GM12878 (cell line): ENCODE results near the gene ACOT7.

ENCODE experiments used
- BCL11A ChIP-seq: IDR thresholded peaks from 2 replicates; pipeline ENCODE4 v1.6.1; 2011; ENCODE audit warnings: low read depth, low read length
- CTCF ChIP-seq, 3 experiments: IDR thresholded peaks in 2 of 3; conservative IDR thresholded peaks in 1 of 3; 2 replicates each; pipeline ENCODE4 v1.5.1; 2011; ENCODE audit warnings: low read depth in 3 of 3, low read length in 3 of 3, mild to moderate bottlenecking in 3 of 3, control low read depth in 2 of 3, moderate library complexity in 2 of 3, inconsistent platforms in 1 of 3, mixed read lengths in 1 of 3; ENCODE audit not compliant: control insufficient read depth in 2 of 3, insufficient read depth in 1 of 3; ENCODE audit errors: extremely low read depth in 1 of 3
- GABPA ChIP-seq: IDR thresholded peaks from 2 replicates; pipeline ENCODE4 v1.6.1; 2014; ENCODE audit warnings: antibody characterized with exemption, low read depth, mild to moderate bottlenecking, inconsistent platforms
- NR2C2 ChIP-seq: IDR thresholded peaks from 2 replicates; pipeline ENCODE4 v1.6.1; 2011; ENCODE audit warnings: borderline replicate concordance, low read depth; ENCODE audit not compliant: control insufficient read depth, insufficient read length
- POLR2A ChIP-seq: IDR thresholded peaks from 2 replicates; pipeline ENCODE4 v1.6.1; 2011; ENCODE audit warnings: low read depth, mild to moderate bottlenecking, low read length
- RAD21 ChIP-seq: IDR thresholded peaks from 2 replicates; pipeline ENCODE4 v1.6.1; 2011; ENCODE audit warnings: mild to moderate bottlenecking, low read depth, low read length, moderate library complexity; ENCODE audit not compliant: insufficient read depth
- SUPT20H ChIP-seq: IDR thresholded peaks from 2 replicates; pipeline ENCODE4 v1.6.1; 2011; ENCODE audit warnings: low read depth, mild to moderate bottlenecking, low read length, moderate library complexity, borderline replicate concordance; ENCODE audit not compliant: control insufficient read depth
- ZBED1 ChIP-seq: IDR thresholded peaks from 2 replicates; pipeline ENCODE4 v1.6.1; 2016; ENCODE audit warnings: borderline replicate concordance
- ZNF622 ChIP-seq: fragments of 450-650 bp; IDR thresholded peaks from 2 replicates; pipeline ENCODE4 v1.6.1; 2017; ENCODE audit warnings: mild to moderate bottlenecking, inconsistent platforms
- TF ChIP-seq, protein P1 (sequence below): IDR thresholded peaks from 2 replicates; pipeline ENCODE4 v1.6.1; 2012; ENCODE audit warnings: mild to moderate bottlenecking, low read depth, low read length
- TF ChIP-seq, protein P2 (sequence below): IDR thresholded peaks from 2 replicates; pipeline ENCODE4 v1.6.1; 2011; ENCODE audit warnings: low read depth, low read length, improper control_type of control experiment, borderline replicate concordance

GRCh38 chr1:6330410-6330911 is 63.1 kb downstream of the ACOT7 start:
- TF ChIP-seq, protein P1, sequence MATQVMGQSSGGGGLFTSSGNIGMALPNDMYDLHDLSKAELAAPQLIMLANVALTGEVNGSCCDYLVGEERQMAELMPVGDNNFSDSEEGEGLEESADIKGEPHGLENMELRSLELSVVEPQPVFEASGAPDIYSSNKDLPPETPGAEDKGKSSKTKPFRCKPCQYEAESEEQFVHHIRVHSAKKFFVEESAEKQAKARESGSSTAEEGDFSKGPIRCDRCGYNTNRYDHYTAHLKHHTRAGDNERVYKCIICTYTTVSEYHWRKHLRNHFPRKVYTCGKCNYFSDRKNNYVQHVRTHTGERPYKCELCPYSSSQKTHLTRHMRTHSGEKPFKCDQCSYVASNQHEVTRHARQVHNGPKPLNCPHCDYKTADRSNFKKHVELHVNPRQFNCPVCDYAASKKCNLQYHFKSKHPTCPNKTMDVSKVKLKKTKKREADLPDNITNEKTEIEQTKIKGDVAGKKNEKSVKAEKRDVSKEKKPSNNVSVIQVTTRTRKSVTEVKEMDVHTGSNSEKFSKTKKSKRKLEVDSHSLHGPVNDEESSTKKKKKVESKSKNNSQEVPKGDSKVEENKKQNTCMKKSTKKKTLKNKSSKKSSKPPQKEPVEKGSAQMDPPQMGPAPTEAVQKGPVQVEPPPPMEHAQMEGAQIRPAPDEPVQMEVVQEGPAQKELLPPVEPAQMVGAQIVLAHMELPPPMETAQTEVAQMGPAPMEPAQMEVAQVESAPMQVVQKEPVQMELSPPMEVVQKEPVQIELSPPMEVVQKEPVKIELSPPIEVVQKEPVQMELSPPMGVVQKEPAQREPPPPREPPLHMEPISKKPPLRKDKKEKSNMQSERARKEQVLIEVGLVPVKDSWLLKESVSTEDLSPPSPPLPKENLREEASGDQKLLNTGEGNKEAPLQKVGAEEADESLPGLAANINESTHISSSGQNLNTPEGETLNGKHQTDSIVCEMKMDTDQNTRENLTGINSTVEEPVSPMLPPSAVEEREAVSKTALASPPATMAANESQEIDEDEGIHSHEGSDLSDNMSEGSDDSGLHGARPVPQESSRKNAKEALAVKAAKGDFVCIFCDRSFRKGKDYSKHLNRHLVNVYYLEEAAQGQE = no peak
- TF ChIP-seq GABPA = no peak
- TF ChIP-seq RAD21 = no peak
- TF ChIP-seq ZBED1 = no peak
- TF ChIP-seq POLR2A = no peak
- TF ChIP-seq ZNF622 = no peak
- TF ChIP-seq, protein P2, sequence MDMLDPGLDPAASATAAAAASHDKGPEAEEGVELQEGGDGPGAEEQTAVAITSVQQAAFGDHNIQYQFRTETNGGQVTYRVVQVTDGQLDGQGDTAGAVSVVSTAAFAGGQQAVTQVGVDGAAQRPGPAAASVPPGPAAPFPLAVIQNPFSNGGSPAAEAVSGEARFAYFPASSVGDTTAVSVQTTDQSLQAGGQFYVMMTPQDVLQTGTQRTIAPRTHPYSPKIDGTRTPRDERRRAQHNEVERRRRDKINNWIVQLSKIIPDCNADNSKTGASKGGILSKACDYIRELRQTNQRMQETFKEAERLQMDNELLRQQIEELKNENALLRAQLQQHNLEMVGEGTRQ = no peak
- TF ChIP-seq CTCF (IDR thresholded peaks at IDR 0.05 in 2 of 3, conservative IDR thresholded peaks at IDR 0.05 in 1 of 3; ENCODE audit: control insufficient read depth in 2 of 3, extremely low read depth in 1 of 3, insufficient read depth in 1 of 3, low read depth in 3 of 3, low read length in 3 of 3) = no peak
- no peak for TF ChIP-seq SUPT20H
- no peak for TF ChIP-seq BCL11A
- TF ChIP-seq NR2C2 = no peak
